HG03439 (cell line): ENCODE data around the gene ZC3H4.
"Not testable (repeated sequence)": the region's sequence is repeated elsewhere in the genome, so short reads cannot be mapped to it uniquely, and the experiment has no call there.

Source experiments
- ATAC-seq: cut with Tn5 transposase; IDR thresholded peaks from one replicate; pipeline ENCODE4 v1.9.1; 2021; ENCODE audit warnings: mild to moderate bottlenecking, moderate library complexity; ENCODE audit not compliant: unreplicated experiment

Gene ZC3H4

GRCh38 chr19:47109177-47109540, 4.4 kb downstream of the ZC3H4 start:
- ATAC-seq, result no peak

- no peak for ATAC-seq
These were observed 5.4 kb downstream of the ZC3H4 start for GRCh38 chr19:47107953-47108746.

DNA sequence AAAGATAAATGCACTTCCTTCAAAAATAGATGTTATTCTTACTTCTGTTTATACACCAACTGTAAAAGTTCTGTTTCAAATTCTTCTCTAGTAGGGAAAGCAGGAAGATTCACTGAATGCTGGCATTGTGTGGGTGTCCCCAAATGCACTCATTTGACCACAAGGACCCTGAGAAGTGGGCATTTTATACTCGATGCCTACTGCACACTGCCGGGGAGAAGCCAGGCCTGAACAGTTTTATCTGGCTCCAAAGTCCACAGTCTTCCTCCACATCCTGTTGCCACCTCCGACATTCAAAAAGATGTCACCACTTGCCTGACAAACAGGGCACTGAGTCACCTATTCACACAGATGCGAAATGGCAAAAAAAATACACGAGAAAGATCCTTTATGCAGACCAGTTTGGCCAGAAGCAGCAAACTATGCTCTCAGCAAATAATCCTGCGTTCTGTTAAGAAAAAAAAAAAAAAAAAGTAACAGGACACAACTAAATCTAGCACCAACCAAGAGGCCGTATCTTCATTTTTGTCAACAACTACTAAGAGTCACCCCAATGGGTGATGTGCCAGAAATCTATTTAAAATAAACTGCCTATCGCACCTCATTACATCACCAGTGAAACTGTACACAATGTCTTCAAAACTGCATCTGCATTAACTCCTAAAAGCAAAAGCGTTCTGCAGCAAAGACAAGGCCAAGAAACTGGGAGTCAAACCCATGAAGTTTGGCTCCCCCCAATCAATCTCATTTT, 6.2 kb downstream of the ZC3H4 start:
- no peak for ATAC-seq

DNA sequence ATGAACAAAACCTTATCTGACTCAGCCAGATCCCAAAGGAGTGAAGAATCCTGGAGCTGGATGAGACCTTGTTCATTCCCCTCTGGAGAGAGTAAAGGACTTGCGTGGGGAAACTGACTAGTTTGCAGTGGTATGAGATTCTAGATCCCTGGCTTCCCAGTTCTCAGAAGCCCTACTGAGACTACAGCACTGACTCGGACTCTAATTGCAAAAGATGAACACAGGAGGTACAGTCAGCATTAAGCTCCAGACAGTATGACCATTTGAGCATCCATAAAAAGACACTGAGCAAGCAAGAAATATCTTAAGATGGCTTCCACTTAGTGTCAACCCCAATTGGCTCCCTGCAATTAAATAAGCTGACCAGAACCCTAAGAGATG, 6.8 kb downstream of the ZC3H4 start:
- ATAC-seq, result no peak

- no peak for ATAC-seq
These were observed 7.7 kb downstream of the ZC3H4 start for GRCh38 chr19:47105874-47106273.

GRCh38 chr19:47104680-47105079, 8.9 kb downstream of the ZC3H4 start:
- ATAC-seq, result no peak

DNA sequence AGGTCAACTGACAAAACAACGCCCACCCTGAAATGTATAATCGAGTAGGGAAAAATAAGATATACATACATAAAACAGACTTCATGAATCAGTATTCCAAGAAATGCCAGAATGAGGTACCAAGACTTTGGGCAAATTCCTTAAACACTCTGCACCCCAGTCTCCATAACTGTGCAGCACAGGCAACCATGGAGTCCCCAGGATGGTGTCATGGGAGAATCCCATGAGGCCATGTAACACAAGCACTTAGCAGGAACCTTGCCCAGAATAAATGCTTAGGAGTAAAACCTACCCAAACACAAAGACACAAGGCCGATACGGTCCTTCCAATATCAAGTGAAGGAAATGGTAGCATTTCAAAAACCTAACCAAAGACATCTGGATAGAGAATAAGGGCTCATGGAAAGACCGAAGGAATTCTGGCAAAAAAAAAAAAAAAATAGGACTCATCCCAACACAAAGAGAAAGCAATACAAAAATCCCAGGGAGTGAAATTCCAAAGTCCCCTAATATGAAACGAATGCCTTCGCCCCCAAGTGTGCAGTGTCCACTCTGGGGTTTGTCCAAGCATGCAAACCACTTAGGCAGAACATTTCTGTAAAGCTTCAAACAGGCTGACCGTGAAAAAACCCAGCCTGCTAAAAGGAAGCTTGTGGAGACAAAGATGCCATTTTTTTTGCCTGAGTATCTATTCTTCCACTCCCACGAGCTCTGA, 11.1 kb downstream of the ZC3H4 start:
- ATAC-seq, result no peak

GRCh38 chr19:47101116-47101515, 12.5 kb downstream of the ZC3H4 start:
- not testable (repeated sequence) for ATAC-seq

- ATAC-seq, result no peak
These were observed 13.3 kb downstream of the ZC3H4 start for GRCh38 chr19:47100290-47100689.

- no peak for ATAC-seq
These were observed 14.0 kb downstream of the ZC3H4 start for GRCh38 chr19:47099576-47100050.

DNA sequence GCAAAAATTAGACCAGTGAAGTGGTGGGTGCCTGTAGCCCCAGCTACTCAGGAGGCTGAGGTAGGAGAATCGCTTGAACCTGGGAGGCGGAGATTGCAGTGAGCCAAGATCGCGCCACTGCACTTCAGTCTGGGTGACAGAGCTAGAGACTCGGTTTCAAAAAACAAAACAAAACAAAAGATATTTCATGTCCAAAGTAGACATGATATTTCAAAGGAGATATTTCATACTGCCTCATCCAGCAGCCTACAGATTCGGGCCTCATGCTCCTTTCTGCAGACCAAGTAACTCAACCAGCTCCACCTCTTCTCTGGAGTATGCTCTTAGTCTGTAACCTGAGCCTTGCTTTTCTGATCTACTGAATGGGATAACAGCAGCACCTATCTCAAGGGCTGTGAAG, 15.0 kb downstream of the ZC3H4 start:
- no peak for ATAC-seq

DNA sequence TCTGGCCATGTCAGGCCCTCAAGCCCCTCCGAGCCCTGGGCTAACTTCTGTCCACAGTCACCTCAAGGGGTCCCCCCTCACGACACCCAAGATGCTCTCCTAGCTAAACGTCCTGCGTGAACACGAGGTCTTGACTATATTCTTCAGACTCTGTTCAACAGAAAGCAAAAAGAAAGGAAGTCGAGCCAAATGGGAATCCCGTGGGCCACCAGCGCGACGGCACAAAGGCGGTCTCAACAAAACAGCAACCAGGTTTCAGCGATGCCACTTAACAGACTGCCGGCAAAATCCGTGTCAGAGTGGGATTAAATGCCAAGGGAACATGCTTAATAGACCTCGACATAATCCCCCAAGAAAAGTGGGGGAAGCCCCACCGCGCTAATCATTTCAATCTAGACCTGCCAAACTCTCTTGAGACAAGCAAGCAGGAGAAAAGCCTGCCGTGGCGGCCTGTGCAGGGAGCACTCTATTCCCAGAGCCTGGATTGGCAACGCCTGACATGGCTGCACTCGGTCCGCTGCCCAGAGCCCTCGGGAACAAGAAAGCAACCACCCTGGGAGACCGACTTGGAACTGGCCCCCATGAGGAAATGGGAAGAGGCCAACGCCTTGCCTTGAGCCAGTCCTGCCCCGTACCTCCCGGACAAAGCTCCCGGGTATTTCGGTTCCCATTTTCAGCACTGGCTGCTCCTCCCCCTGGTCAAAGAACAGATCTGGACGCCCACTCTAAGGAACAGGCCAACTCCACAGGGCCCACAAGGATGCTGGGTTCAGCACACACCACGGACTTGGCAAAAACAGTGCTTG, 16.0 kb downstream of the ZC3H4 start:
- no peak for ATAC-seq

DNA sequence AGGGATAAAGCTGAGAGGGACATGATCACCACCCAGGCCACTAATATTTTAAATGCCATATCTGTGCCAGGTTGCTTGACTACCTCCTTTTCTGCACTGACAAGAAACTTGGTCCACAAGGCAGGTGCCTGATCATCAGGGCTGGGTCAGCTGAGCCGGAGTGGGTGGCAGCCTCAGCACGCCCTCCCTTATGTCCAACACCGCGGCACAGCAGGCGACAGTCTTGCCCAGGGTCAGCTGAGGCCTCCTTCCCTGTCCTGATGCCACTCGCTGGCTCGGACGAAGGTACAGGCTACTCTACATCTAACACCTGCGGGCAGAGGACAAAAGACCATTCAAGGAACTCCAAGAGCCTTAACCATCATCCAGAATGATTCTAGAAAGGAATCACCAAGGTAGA, 16.9 kb downstream of the ZC3H4 start:
- ATAC-seq, result no peak

GRCh38 chr19:47096100-47096704, 17.4 kb downstream of the ZC3H4 start:
- ATAC-seq, result no peak

- no peak for ATAC-seq
These were observed 18.0 kb downstream of the ZC3H4 start for GRCh38 chr19:47095476-47096099.

GRCh38 chr19:47094557-47095475, 18.8 kb downstream of the ZC3H4 start:
- no peak for ATAC-seq

GRCh38 chr19:47093841-47094240, 19.7 kb downstream of the ZC3H4 start:
- ATAC-seq, result peak; percentile 59

DNA sequence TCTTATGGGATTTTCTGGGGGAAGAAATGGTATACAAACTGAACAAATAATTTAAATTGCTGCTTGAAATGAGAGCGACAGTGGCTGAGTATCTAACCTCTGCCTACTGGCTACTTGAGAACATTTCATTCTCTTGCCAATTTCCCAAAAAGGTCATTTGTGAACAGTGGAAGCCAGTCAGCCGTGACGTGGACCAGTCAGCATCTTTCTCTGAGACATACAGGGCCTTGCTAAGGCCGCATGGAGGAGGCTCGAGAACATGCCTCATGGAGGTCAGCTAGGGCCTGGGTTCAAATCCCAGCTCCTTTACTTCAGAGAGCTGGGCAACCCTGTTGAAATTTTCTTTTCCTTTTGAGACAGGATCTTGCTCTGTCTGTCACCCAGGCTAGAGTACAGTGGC, 20.3 kb downstream of the ZC3H4 start:
- ATAC-seq, result no peak

- ATAC-seq, result no peak
These were observed 23.7 kb downstream of the ZC3H4 start for GRCh38 chr19:47089767-47090350.
